ENCODE results near the gene PSMB5.
A peak's percentile ranks its signal among the peaks of the same experiment; 100 is the strongest.

The PSMB5 gene

GRCh38 chr14:22998329-22999012 lies 36.2 kb downstream of the PSMB5 start:
- TF ChIP-seq, protein P1, sequence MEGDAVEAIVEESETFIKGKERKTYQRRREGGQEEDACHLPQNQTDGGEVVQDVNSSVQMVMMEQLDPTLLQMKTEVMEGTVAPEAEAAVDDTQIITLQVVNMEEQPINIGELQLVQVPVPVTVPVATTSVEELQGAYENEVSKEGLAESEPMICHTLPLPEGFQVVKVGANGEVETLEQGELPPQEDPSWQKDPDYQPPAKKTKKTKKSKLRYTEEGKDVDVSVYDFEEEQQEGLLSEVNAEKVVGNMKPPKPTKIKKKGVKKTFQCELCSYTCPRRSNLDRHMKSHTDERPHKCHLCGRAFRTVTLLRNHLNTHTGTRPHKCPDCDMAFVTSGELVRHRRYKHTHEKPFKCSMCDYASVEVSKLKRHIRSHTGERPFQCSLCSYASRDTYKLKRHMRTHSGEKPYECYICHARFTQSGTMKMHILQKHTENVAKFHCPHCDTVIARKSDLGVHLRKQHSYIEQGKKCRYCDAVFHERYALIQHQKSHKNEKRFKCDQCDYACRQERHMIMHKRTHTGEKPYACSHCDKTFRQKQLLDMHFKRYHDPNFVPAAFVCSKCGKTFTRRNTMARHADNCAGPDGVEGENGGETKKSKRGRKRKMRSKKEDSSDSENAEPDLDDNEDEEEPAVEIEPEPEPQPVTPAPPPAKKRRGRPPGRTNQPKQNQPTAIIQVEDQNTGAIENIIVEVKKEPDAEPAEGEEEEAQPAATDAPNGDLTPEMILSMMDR (IDR thresholded peaks at IDR 0.05; ENCODE audit: extremely low read depth, insufficient read depth, missing control alignments): no peak
- no peak for DNase-seq (ENCODE audit: low spot score)
- in situ Hi-C loops (cut with MboI; ENCODE audit: low pct_unique_long_range_greater_than_20kb, low sequenced_read_pairs, unreplicated experiment): no loop called here

DNA sequence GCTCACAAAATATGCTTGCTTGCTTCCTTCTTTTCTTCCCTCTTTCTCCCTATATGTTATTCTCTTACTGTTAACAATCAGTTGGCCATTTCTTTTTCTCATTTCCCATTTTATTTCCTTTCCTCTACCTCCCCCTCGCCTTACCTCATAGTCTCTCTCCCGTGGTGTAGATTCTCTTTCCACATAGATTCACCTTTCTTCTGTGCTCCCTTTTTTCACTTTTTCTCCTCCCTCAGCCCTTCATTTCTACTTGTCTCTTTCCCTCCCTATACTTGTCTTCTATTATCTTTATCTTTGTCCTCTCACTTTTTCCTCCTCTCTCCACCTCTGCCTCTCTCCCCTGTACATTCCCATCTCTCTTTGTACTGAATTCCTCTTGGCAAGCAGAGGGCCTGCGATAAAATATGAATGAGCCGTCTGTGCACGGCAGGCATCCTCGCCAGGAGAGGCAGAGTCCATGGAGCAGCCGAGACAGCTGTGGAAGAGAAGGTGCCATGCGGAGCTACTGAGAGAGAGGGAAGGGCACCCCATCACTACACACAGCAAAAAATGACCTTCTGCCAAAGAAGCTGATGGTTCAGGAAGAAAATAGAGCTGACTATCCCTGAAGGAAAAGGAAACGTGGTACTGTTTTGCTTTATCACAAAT lies 36.9 kb downstream of the PSMB5 start:
- in situ Hi-C loops (cut with MboI; ENCODE audit: low pct_unique_long_range_greater_than_20kb, low sequenced_read_pairs, unreplicated experiment): no loop called here

GRCh38 chr14:22996768-22997654 lies 37.7 kb downstream of the PSMB5 start:
- TF ChIP-seq, protein P1 (IDR thresholded peaks at IDR 0.05; ENCODE audit: extremely low read depth, insufficient read depth, missing control alignments): no peak
- no peak for DNase-seq (ENCODE audit: low spot score)

More for the DNA sequence above, 36.9 kb downstream of the PSMB5 start:
- no peak for DNase-seq (ENCODE audit: low spot score)
- TF ChIP-seq, protein P1 (IDR thresholded peaks at IDR 0.05; ENCODE audit: extremely low read depth, insufficient read depth, missing control alignments): no peak

GRCh38 chr14:22995889-22996625 lies 38.6 kb downstream of the PSMB5 start:
- in situ Hi-C loops (cut with MboI; ENCODE audit: low pct_unique_long_range_greater_than_20kb, low sequenced_read_pairs, unreplicated experiment): no loop called here

More at GRCh38 chr14:22996768-22997654, 37.7 kb downstream of the PSMB5 start:
- in situ Hi-C loops (cut with MboI; ENCODE audit: low pct_unique_long_range_greater_than_20kb, low sequenced_read_pairs, unreplicated experiment): no loop called here

DNA sequence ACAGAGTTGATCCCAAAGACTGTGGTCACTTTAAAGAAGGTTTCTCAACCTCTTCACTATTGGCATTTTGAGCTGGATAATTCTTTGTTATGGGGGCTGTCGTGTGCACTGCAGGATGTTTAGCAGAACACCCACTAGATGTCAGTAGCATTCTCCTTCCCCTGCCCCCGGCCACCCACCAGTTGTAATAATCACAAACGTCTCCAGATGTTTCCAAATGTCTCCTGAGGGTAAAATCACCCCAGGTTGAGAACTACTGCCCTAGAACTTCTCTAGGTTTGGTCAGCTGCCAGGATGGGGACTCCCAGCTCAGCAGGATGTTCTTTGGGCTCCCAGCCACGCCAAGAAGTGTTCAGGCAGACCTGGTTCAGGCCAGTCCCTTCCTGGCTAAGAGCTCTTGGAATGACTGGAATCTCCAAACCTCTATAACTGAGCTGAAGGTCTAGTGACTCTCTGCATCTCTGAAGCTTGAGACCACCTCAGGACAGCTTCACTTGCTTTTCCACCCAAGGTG lies 39.9 kb downstream of the PSMB5 start:
- DNase-seq (ENCODE audit: low spot score): peak; percentile 52
- TF ChIP-seq, protein P1 (IDR thresholded peaks at IDR 0.05; ENCODE audit: extremely low read depth, insufficient read depth, missing control alignments): peak; percentile 74
- in situ Hi-C loops (cut with MboI; ENCODE audit: low pct_unique_long_range_greater_than_20kb, low sequenced_read_pairs, unreplicated experiment): no loop called here

More at GRCh38 chr14:22995889-22996625, 38.6 kb downstream of the PSMB5 start:
- TF ChIP-seq, protein P1 (IDR thresholded peaks at IDR 0.05; ENCODE audit: extremely low read depth, insufficient read depth, missing control alignments): no peak
- DNase-seq (ENCODE audit: low spot score): peak; percentile 27
